Fibroblast of lung (primary cell): Measurements from ENCODE around the gene METTL25B. TPM values are rescaled to one million over a fixed set of nuclear protein-coding genes. Genes with fewer than 3 reads are reported as not detected.
A peak's percentile ranks its signal among the peaks of the same experiment; 100 is the strongest.

Experiments
- DNase-seq, 2 donors: peaks; one replicate each; pipeline versions ENCODE4 v3.0.0 to v3.0.0-alpha.2; 2010; ENCODE audit warnings: low read depth in 2 of 2
- H2AFZ ChIP-seq: 2 replicates; pipeline ENCODE4 v1.5.1; 2012; ENCODE audit warnings: low read length, control low read depth, inconsistent platforms
- H3K27ac ChIP-seq: 2 replicates; pipeline ENCODE4 v1.5.1; 2011; ENCODE audit warnings: low read length, control low read depth; ENCODE audit not compliant: insufficient read depth
- H3K27me3 ChIP-seq: 2 replicates; pipeline ENCODE4 v1.5.1; 2011; ENCODE audit warnings: mild to moderate bottlenecking, low read length; ENCODE audit not compliant: control insufficient read depth, insufficient read depth
- H3K36me3 ChIP-seq: 2 replicates; pipeline ENCODE4 v1.5.1; 2011; ENCODE audit warnings: low read length; ENCODE audit not compliant: control insufficient read depth, insufficient read depth
- H3K4me1 ChIP-seq: 2 replicates; pipeline ENCODE4 v1.5.1; 2011; ENCODE audit warnings: low read length; ENCODE audit not compliant: control insufficient read depth, insufficient read depth; ENCODE audit errors: extremely low read depth
- H3K4me2 ChIP-seq: 2 replicates; pipeline ENCODE4 v1.5.1; 2011; ENCODE audit warnings: low read length, control low read depth; ENCODE audit not compliant: insufficient read depth; ENCODE audit errors: extremely low read depth
- H3K4me3 ChIP-seq, 4 experiments: fragments of 200-600 bp in 1 of 4; sonication (generic) in 1 of 4; replicated peaks in 1 of 4; 2 replicates each; pipeline ENCODE4 v1.5.1; 2011 to 2016; ENCODE audit warnings: low read length in 4 of 4, low read depth in 3 of 4, mild to moderate bottlenecking in 3 of 4, control low read depth in 2 of 4, inconsistent platforms in 1 of 4, mixed read lengths in 1 of 4; ENCODE audit not compliant: insufficient read depth in 1 of 4; ENCODE audit errors: control extremely low read depth in 1 of 4
- H3K79me2 ChIP-seq: 2 replicates; pipeline ENCODE4 v1.5.1; 2012; ENCODE audit warnings: mild to moderate bottlenecking, low read length, inconsistent platforms; ENCODE audit not compliant: control insufficient read depth, insufficient read depth
- H3K9ac ChIP-seq: 2 replicates; pipeline ENCODE4 v1.5.1; 2011; ENCODE audit warnings: mild to moderate bottlenecking, low read length, control low read depth; ENCODE audit not compliant: insufficient read depth
- H3K9me3 ChIP-seq: 2 replicates; pipeline ENCODE4 v1.5.1; 2012; ENCODE audit warnings: low read depth, low read length; ENCODE audit not compliant: control insufficient read depth, insufficient read depth
- H4K20me1 ChIP-seq: 2 replicates; pipeline ENCODE4 v1.5.1; 2011; ENCODE audit warnings: low read length; ENCODE audit not compliant: control insufficient read depth, insufficient read depth; ENCODE audit errors: extremely low read depth
- CTCF ChIP-seq, 2 donors: IDR thresholded peaks in 1 of 2; conservative IDR thresholded peaks in 1 of 2; 1 replicate in 1 of 2; 2 replicates in 1 of 2; pipeline ENCODE4 v1.5.1; 2011 to 2012; ENCODE audit warnings: low read length in 2 of 2, control low read depth in 1 of 2, inconsistent platforms in 1 of 2, low read depth in 1 of 2, mild to moderate bottlenecking in 1 of 2
- EZH2 ChIP-seq: IDR thresholded peaks from 2 replicates; pipeline ENCODE4 v1.5.1; 2012; ENCODE audit warnings: low read length, control low read depth, mild to moderate bottlenecking; ENCODE audit errors: missing control alignments
- polyA plus RNA-seq, 2 donors: library from polyadenylated mRNA; depleted of rRNA in 1 of 2; stranded (reverse) in 1 of 2; unstranded in 1 of 2; fragments of >200 nt; gene quantifications; 2 replicates each; pipeline ENCODE4 v1.2.1, GENCODE V29; 2011 to 2012; ENCODE audit warnings: missing spikeins in 1 of 2
- total RNA-seq: library from RNA; depleted of rRNA; stranded (reverse); fragments of >200 nt; gene quantifications from 2 replicates; pipeline ENCODE4 v1.2.1, GENCODE V29; 2014

The METTL25B gene
- total and polyA plus RNA-seq, 2 donors (not counting 1 experiment from before 2014, with no cell fraction given) = 5.5 to 17.3 TPM

- peak; percentile 89 to 95 for DNase-seq
- Histone ChIP-seq H3K9me3 (no peaks in the 10 kb centered on the region), H2AFZ (no peak overlapping the region), H3K27me3 (no peaks in the 10 kb centered on the region), H3K4me3 (peak overlapping the region; percentile 51 to 95 (median 84)), H3K36me3 (peaks cover 17% of the 10 kb centered on the region), H3K4me1 (peaks cover 34% of the 10 kb centered on the region), H3K4me2 (peak overlapping the region; percentile 98), H4K20me1 (no peaks in the 10 kb centered on the region), H3K9ac (peak overlapping the region; percentile 96), H3K79me2 (peaks cover 75% of the 10 kb centered on the region), H3K27ac (peak overlapping the region; percentile 100)
- no peak for TF ChIP-seq CTCF (conservative IDR thresholded peaks at IDR 0.05 in 1 of 2, IDR thresholded peaks at IDR 0.05 in 1 of 2; ENCODE audit: low read depth in 1 of 2, low read length in 2 of 2)
- no peak for TF ChIP-seq EZH2
These were observed 18.7 kb downstream of the METTL25B start for GRCh38 chr1:156746728-156747631.

- no peaks in the 10 kb centered on the region for H3K27me3 ChIP-seq
- H3K4me3 ChIP-seq = peak overlapping the region; percentile 83 to 95 (median 90)
- H4K20me1 ChIP-seq = no peaks in the 10 kb centered on the region
- H3K79me2 ChIP-seq = peaks cover 80% of the 10 kb centered on the region
- peak overlapping the region; percentile 89 for H3K9ac ChIP-seq
- no peak overlapping the region for H2AFZ ChIP-seq
- peaks cover 15% of the 10 kb centered on the region for H3K36me3 ChIP-seq
- peak in 1 of 2 donors; percentile 27 for DNase-seq
- TF ChIP-seq CTCF (conservative IDR thresholded peaks at IDR 0.05 in 1 of 2, IDR thresholded peaks at IDR 0.05 in 1 of 2; ENCODE audit: low read depth in 1 of 2, low read length in 2 of 2) (no peak), EZH2 (no peak)
- H3K4me1 ChIP-seq = peaks cover 38% of the 10 kb centered on the region
- H3K27ac ChIP-seq = peak overlapping the region; percentile 100
- no peaks in the 10 kb centered on the region for H3K9me3 ChIP-seq
- peak overlapping the region; percentile 84 for H3K4me2 ChIP-seq
These were observed 19.7 kb downstream of the METTL25B start for GRCh38 chr1:156747742-156748669.
